OCI-M2 (cell line): ENCODE data around the gene NDST3.

Experiments
- DNase-seq: peaks from one replicate; lab custom pipeline; 2025; ENCODE audit not compliant: unreplicated experiment; lab: John Stamatoyannopoulos, UW

Gene NDST3

GRCh38 chr4:118077767-118078105, 43.5 kb downstream of the NDST3 start:
- DNase-seq: no peak

- no peak for DNase-seq
Observed at GRCh38 chr4:118081434-118081833, 47.1 kb downstream of the NDST3 start.

- no peak for DNase-seq
Observed at GRCh38 chr4:118082182-118082581, 47.9 kb downstream of the NDST3 start.

GRCh38 chr4:118085700-118086099, 51.4 kb downstream of the NDST3 start:
- no peak for DNase-seq

- no peak for DNase-seq
Observed at GRCh38 chr4:118086344-118086743, 52.1 kb downstream of the NDST3 start.

GRCh38 chr4:118087366-118087765, 53.1 kb downstream of the NDST3 start:
- no peak for DNase-seq

- DNase-seq: no peak
Observed at GRCh38 chr4:118099106-118099505, 64.8 kb downstream of the NDST3 start.

- no peak for DNase-seq
Observed at GRCh38 chr4:118102195-118102594, 67.9 kb downstream of the NDST3 start.

- no peak for DNase-seq
Observed at GRCh38 chr4:118112117-118113046, 78.1 kb downstream of the NDST3 start.

- DNase-seq: no peak
Observed at GRCh38 chr4:118113220-118113619, 78.9 kb downstream of the NDST3 start.

GRCh38 chr4:118114720-118115119, 80.4 kb downstream of the NDST3 start:
- no peak for DNase-seq

GRCh38 chr4:118120120-118120760, 86.0 kb downstream of the NDST3 start:
- no peak for DNase-seq

- DNase-seq: no peak
Observed at GRCh38 chr4:118124997-118125396, 90.7 kb downstream of the NDST3 start.

- DNase-seq: no peak
Observed at GRCh38 chr4:118139241-118139640, 105.0 kb downstream of the NDST3 start.

- DNase-seq: no peak
Observed at GRCh38 chr4:118141240-118141639, 107.0 kb downstream of the NDST3 start.

- no peak for DNase-seq
Observed at GRCh38 chr4:118154649-118155048, 120.4 kb downstream of the NDST3 start.

- DNase-seq: no peak
Observed at GRCh38 chr4:118155516-118155915, 121.2 kb downstream of the NDST3 start.

- no peak for DNase-seq
Observed at GRCh38 chr4:118158763-118159375, 124.6 kb downstream of the NDST3 start.

- DNase-seq: no peak
Observed at GRCh38 chr4:118167306-118167705, 133.0 kb downstream of the NDST3 start.

GRCh38 chr4:118171381-118171780, 137.1 kb downstream of the NDST3 start:
- DNase-seq: no peak

- DNase-seq: no peak
Observed at GRCh38 chr4:118173126-118173525, 138.8 kb downstream of the NDST3 start.
